ENCODE results near the gene HNRNPU.

Gene HNRNPU

GRCh38 chr1:244801246-244801645 is 63.1 kb downstream of the HNRNPU start:
- Histone ChIP-seq H3K27me3 (ENCODE audit: control insufficient read depth in 1 of 2, insufficient read depth in 1 of 2, low read length in 2 of 2) (no peaks in the 10 kb centered on the region), H3K9ac (ENCODE audit: low read length) (no peak overlapping the region), H4K8ac (ENCODE audit: low read length) (no peak overlapping the region), H2BK15ac (ENCODE audit: low read depth, poor library complexity, severe bottlenecking) (no peak overlapping the region), H3K23ac (ENCODE audit: low read length in 2 of 2) (no peak overlapping the region), H3K27ac (ENCODE audit: low read length, poor library complexity, severe bottlenecking) (no peak overlapping the region), H4K91ac (ENCODE audit: low read length) (no peak overlapping the region), H3K14ac (ENCODE audit: low read length in 2 of 2) (no peak overlapping the region), H3K4me3 (ENCODE audit: insufficient read depth in 1 of 2, low read depth in 1 of 2, low read length in 2 of 2) (no peak overlapping the region), H3K4me2 (ENCODE audit: low read length, poor library complexity, severe bottlenecking) (no peak overlapping the region), H2AK5ac (ENCODE audit: low read length, severe bottlenecking) (no peak overlapping the region), H3K18ac (ENCODE audit: low read depth in 1 of 2, low read length in 2 of 2) (no peak overlapping the region), H3K4me1 (ENCODE audit: control insufficient read depth, insufficient read depth, low read depth, low read length) (no peaks in the 10 kb centered on the region), H3K9me3 (ENCODE audit: control insufficient read depth, low read length) (no peaks in the 10 kb centered on the region), H3K4ac (ENCODE audit: low read depth in 1 of 2, low read length in 2 of 2) (no peak overlapping the region), H2BK12ac (ENCODE audit: low read length in 2 of 2) (no peak overlapping the region), H2BK5ac (ENCODE audit: low read depth, low read length, poor library complexity, severe bottlenecking) (no peak overlapping the region), H2AFZ (ENCODE audit: low read depth, low read length) (no peak overlapping the region), H3K79me1 (replicated peaks; ENCODE audit: low read length, poor library complexity, severe bottlenecking) (no peaks in the 10 kb centered on the region), H2BK120ac (ENCODE audit: low read depth, low read length) (no peak overlapping the region), H3K36me3 (ENCODE audit: control insufficient read depth in 1 of 2, insufficient read depth in 2 of 2, low read depth in 1 of 2, low read length in 2 of 2) (no peaks in the 10 kb centered on the region)
- DNase-seq, result peak; percentile 33
- WGBS, result 54% methylated on average over 10 of the region's 14 CpGs

- no peaks in the 10 kb centered on the region for H3K79me1 ChIP-seq (replicated peaks; ENCODE audit: low read length, poor library complexity, severe bottlenecking)
- H2BK5ac ChIP-seq (ENCODE audit: low read depth, low read length, poor library complexity, severe bottlenecking), result no peak overlapping the region
- no peak overlapping the region for H3K18ac ChIP-seq (ENCODE audit: low read depth in 1 of 2, low read length in 2 of 2)
- H2BK12ac ChIP-seq (ENCODE audit: low read length in 2 of 2), result no peak overlapping the region
- no peaks in the 10 kb centered on the region for H3K36me3 ChIP-seq (ENCODE audit: control insufficient read depth in 1 of 2, insufficient read depth in 2 of 2, low read depth in 1 of 2, low read length in 2 of 2)
- H3K23ac ChIP-seq (ENCODE audit: low read length in 2 of 2), result no peak overlapping the region
- H2AFZ ChIP-seq (ENCODE audit: low read depth, low read length), result no peak overlapping the region
- H3K9me3 ChIP-seq (ENCODE audit: control insufficient read depth, low read length), result no peaks in the 10 kb centered on the region
- H2BK120ac ChIP-seq (ENCODE audit: low read depth, low read length), result no peak overlapping the region
- H3K4me1 ChIP-seq (ENCODE audit: control insufficient read depth, insufficient read depth, low read depth, low read length), result no peaks in the 10 kb centered on the region
- H4K8ac ChIP-seq (ENCODE audit: low read length), result no peak overlapping the region
- no peak overlapping the region for H2BK15ac ChIP-seq (ENCODE audit: low read depth, poor library complexity, severe bottlenecking)
- no peak overlapping the region for H3K27ac ChIP-seq (ENCODE audit: low read length, poor library complexity, severe bottlenecking)
- H3K4me3 ChIP-seq (ENCODE audit: insufficient read depth in 1 of 2, low read depth in 1 of 2, low read length in 2 of 2), result no peak overlapping the region
- no peak overlapping the region for H3K9ac ChIP-seq (ENCODE audit: low read length)
- H2AK5ac ChIP-seq (ENCODE audit: low read length, severe bottlenecking), result no peak overlapping the region
- 90% methylated on average over 7 of the region's 9 CpGs for WGBS
- no peaks in the 10 kb centered on the region for H3K27me3 ChIP-seq (ENCODE audit: control insufficient read depth in 1 of 2, insufficient read depth in 1 of 2, low read length in 2 of 2)
- DNase-seq, result no peak
- H3K4me2 ChIP-seq (ENCODE audit: low read length, poor library complexity, severe bottlenecking), result no peak overlapping the region
- no peak overlapping the region for H4K91ac ChIP-seq (ENCODE audit: low read length)
- no peak overlapping the region for H3K4ac ChIP-seq (ENCODE audit: low read depth in 1 of 2, low read length in 2 of 2)
- H3K14ac ChIP-seq (ENCODE audit: low read length in 2 of 2), result no peak overlapping the region
These were observed 63.5 kb downstream of the HNRNPU start for GRCh38 chr1:244800821-244801220.

Measured in mesenchymal stem cell (in vitro differentiated cells and primary cell).